Glutamatergic neuron (in vitro differentiated cells): ENCODE measurements around the gene MST1R. TPM values are rescaled to one million over a fixed set of nuclear protein-coding genes. Genes with fewer than 3 reads are reported as not detected.

Source experiments
- DNase-seq: peaks from one replicate; pipeline ENCODE4 v3.0.0; 2022
- H3K27ac Mint-ChIP-seq: one replicate; pipeline ENCODE4 v1.8.0; 2020; ENCODE audit warnings: mild to moderate bottlenecking, mixed read lengths, inconsistent platforms; ENCODE audit not compliant: unreplicated experiment
- H3K27me3 Mint-ChIP-seq: one replicate; pipeline ENCODE4 v1.8.0; 2020; ENCODE audit warnings: mild to moderate bottlenecking, moderate library complexity, mixed read lengths, inconsistent platforms; ENCODE audit not compliant: unreplicated experiment
- H3K36me3 Mint-ChIP-seq: one replicate; pipeline ENCODE4 v1.8.0; 2020; ENCODE audit warnings: mild to moderate bottlenecking, mixed read lengths, inconsistent platforms; ENCODE audit not compliant: unreplicated experiment
- H3K4me1 Mint-ChIP-seq: one replicate; pipeline ENCODE4 v1.8.0; 2020; ENCODE audit warnings: mild to moderate bottlenecking, low read depth, mixed read lengths, inconsistent platforms; ENCODE audit not compliant: unreplicated experiment
- H3K4me3 Mint-ChIP-seq: one replicate; pipeline ENCODE4 v1.8.0; 2020; ENCODE audit warnings: mild to moderate bottlenecking, mixed read lengths, inconsistent platforms; ENCODE audit not compliant: unreplicated experiment
- H3K9me3 Mint-ChIP-seq: one replicate; pipeline ENCODE4 v1.8.0; 2020; ENCODE audit warnings: mild to moderate bottlenecking, moderate library complexity, mixed read lengths, inconsistent platforms; ENCODE audit not compliant: unreplicated experiment
- CTCF ChIP-seq: fragments of 200-600 bp; sonication (generic); IDR thresholded peaks from one replicate; pipeline ENCODE4 v1.5.0; 2021; ENCODE audit not compliant: partially characterized antibody, unreplicated experiment
- total RNA-seq: library from RNA; stranded (reverse); fragmentation: NEBNext Ultra II Directional; extraction: Animal tissue kit (Norgen Biotek cat#: 25700); gene quantifications from one replicate; pipeline ENCODE4 v1.2.1, GENCODE V29; 2021; ENCODE audit not compliant: unreplicated experiment

The MST1R gene
- total RNA-seq, 1 donor from 2014 or later: 8.6 TPM

- Mint-ChIP-seq H3K36me3 (no peaks in the 10 kb centered on the region), H3K27ac (no peak overlapping the region), H3K9me3 (peaks cover 5% of the 10 kb centered on the region), H3K4me3 (no peak overlapping the region), H3K4me1 (peaks cover 21% of the 10 kb centered on the region), H3K27me3 (peaks cover 3% of the 10 kb centered on the region)
- DNase-seq: no peak
- no peak for TF ChIP-seq CTCF
Measured at GRCh38 chr3:49886922-49887265, 16.8 kb downstream of the MST1R start.

- H3K27me3 Mint-ChIP-seq: peaks cover 8% of the 10 kb centered on the region
- no peak for DNase-seq
- no peak overlapping the region for H3K4me3 Mint-ChIP-seq
- no peak overlapping the region for H3K27ac Mint-ChIP-seq
- H3K9me3 Mint-ChIP-seq: peaks cover 6% of the 10 kb centered on the region
- TF ChIP-seq CTCF: no peak
- H3K36me3 Mint-ChIP-seq: no peaks in the 10 kb centered on the region
- peaks cover 29% of the 10 kb centered on the region for H3K4me1 Mint-ChIP-seq
Measured at GRCh38 chr3:49883998-49884397, 19.7 kb downstream of the MST1R start.

GRCh38 chr3:49882166-49882565 lies 21.5 kb downstream of the MST1R start:
- Mint-ChIP-seq H3K4me1 (peaks cover 27% of the 10 kb centered on the region), H3K27me3 (peaks cover 5% of the 10 kb centered on the region), H3K4me3 (peak overlapping the region; percentile 60), H3K36me3 (no peaks in the 10 kb centered on the region), H3K27ac (peak overlapping the region; percentile 97), H3K9me3 (peaks cover 6% of the 10 kb centered on the region)
- no peak for TF ChIP-seq CTCF
- DNase-seq: no peak

GRCh38 chr3:49880581-49881315 lies 22.9 kb downstream of the MST1R start:
- Mint-ChIP-seq H3K27ac (peak overlapping the region; percentile 97), H3K36me3 (no peaks in the 10 kb centered on the region), H3K27me3 (peaks cover 9% of the 10 kb centered on the region), H3K9me3 (peaks cover 8% of the 10 kb centered on the region), H3K4me1 (peaks cover 29% of the 10 kb centered on the region), H3K4me3 (peak overlapping the region; percentile 63)
- peak; percentile 92 for DNase-seq
- no peak for TF ChIP-seq CTCF

GRCh38 chr3:49879721-49880120 lies 24.0 kb downstream of the MST1R start:
- Mint-ChIP-seq H3K9me3 (peaks cover 8% of the 10 kb centered on the region), H3K4me1 (peaks cover 29% of the 10 kb centered on the region), H3K27ac (peak overlapping the region; percentile 97), H3K27me3 (peaks cover 11% of the 10 kb centered on the region), H3K4me3 (peak overlapping the region; percentile 78), H3K36me3 (no peaks in the 10 kb centered on the region)
- no peak for TF ChIP-seq CTCF
- no peak for DNase-seq
